H9 (cell line): ENCODE data around the gene TUBA8. TPM values are rescaled to one million over a fixed set of nuclear protein-coding genes. Genes with fewer than 3 reads are reported as not detected.
A peak's percentile ranks its signal among the peaks of the same experiment; 100 is the strongest.

ENCODE experiments used
- DNase-seq: peaks from one replicate; pipeline ENCODE4 v3.0.0-alpha.2; 2017
- H2AFZ ChIP-seq: one replicate; pipeline ENCODE4 v1.6.1; 2013; ENCODE audit warnings: mild to moderate bottlenecking, low read length, control low read depth, moderate library complexity
- H2AK5ac ChIP-seq: 2 replicates; pipeline ENCODE4 v1.6.1; 2013; ENCODE audit warnings: low read length, control low read depth, mixed read lengths; ENCODE audit not compliant: insufficient read length
- H2BK120ac ChIP-seq: one replicate; pipeline ENCODE4 v1.6.1; 2013; ENCODE audit warnings: low read depth, mild to moderate bottlenecking, low read length, control low read depth, inconsistent platforms; ENCODE audit not compliant: poor library complexity, severe bottlenecking
- H2BK12ac ChIP-seq: 2 replicates; pipeline ENCODE4 v1.6.1; 2013; ENCODE audit warnings: low read length, control low read depth, mixed read lengths, low read depth; ENCODE audit not compliant: insufficient read length
- H2BK15ac ChIP-seq: 2 replicates; pipeline ENCODE4 v1.6.1; 2013; ENCODE audit warnings: low read depth, low read length, control low read depth
- H2BK20ac ChIP-seq: one replicate; pipeline ENCODE4 v1.6.1; 2013; ENCODE audit warnings: low read depth, mild to moderate bottlenecking, low read length, control low read depth, inconsistent platforms; ENCODE audit not compliant: poor library complexity, severe bottlenecking
- H2BK5ac ChIP-seq: 2 replicates; pipeline ENCODE4 v1.6.1; 2013; ENCODE audit warnings: low read length, control low read depth, mixed read lengths; ENCODE audit not compliant: insufficient read length
- H3K14ac ChIP-seq: 2 replicates; pipeline ENCODE4 v1.6.1; 2013; ENCODE audit warnings: low read length, control low read depth; ENCODE audit not compliant: insufficient read depth
- H3K18ac ChIP-seq: 2 replicates; pipeline ENCODE4 v1.6.1; 2013; ENCODE audit warnings: low read depth, mild to moderate bottlenecking, mixed read lengths, low read length, control low read depth; ENCODE audit not compliant: insufficient read length
- H3K23ac ChIP-seq: 2 replicates; pipeline ENCODE4 v1.6.1; 2013; ENCODE audit warnings: low read length, control low read depth, mixed read lengths, low read depth; ENCODE audit not compliant: insufficient read length
- H3K23me2 ChIP-seq: 2 replicates; pipeline ENCODE4 v1.6.1; 2013; ENCODE audit warnings: low read depth, mild to moderate bottlenecking, mixed read lengths, low read length, control low read depth; ENCODE audit not compliant: insufficient read length, poor library complexity, severe bottlenecking
- H3K27ac ChIP-seq: 2 replicates; pipeline ENCODE4 v1.5.1; 2013; ENCODE audit warnings: low read length, control low read depth, mixed read lengths, low read depth; ENCODE audit not compliant: insufficient read length
- H3K27me3 ChIP-seq: 2 replicates; pipeline ENCODE4 v1.6.1; 2013; ENCODE audit warnings: low read length, control low read depth, inconsistent platforms; ENCODE audit not compliant: insufficient read depth
- H3K4ac ChIP-seq: 2 replicates; pipeline ENCODE4 v1.6.1; 2013; ENCODE audit warnings: low read depth, mild to moderate bottlenecking, control low read depth, inconsistent platforms, low read length, moderate library complexity
- H3K4me1 ChIP-seq: 2 replicates; pipeline ENCODE4 v1.6.1; 2013; ENCODE audit warnings: low read length, control low read depth, inconsistent platforms; ENCODE audit not compliant: insufficient read depth
- H3K4me2 ChIP-seq: 2 replicates; pipeline ENCODE4 v1.6.1; 2013; ENCODE audit warnings: low read length, control low read depth, mixed read lengths; ENCODE audit not compliant: insufficient read length, insufficient read depth
- H3K56ac ChIP-seq: 2 replicates; pipeline ENCODE4 v1.6.1; 2013; ENCODE audit warnings: low read depth, mild to moderate bottlenecking, mixed read lengths, low read length, control low read depth; ENCODE audit not compliant: insufficient read length
- H3K79me1 ChIP-seq: 2 replicates; pipeline ENCODE4 v1.6.1; 2013; ENCODE audit warnings: low read depth, mild to moderate bottlenecking, moderate library complexity, low read length, control low read depth, inconsistent platforms; ENCODE audit not compliant: insufficient read depth, poor library complexity, severe bottlenecking
- H3K79me2 ChIP-seq: 2 replicates; pipeline ENCODE4 v1.6.1; 2013; ENCODE audit warnings: low read length, control low read depth, inconsistent platforms; ENCODE audit not compliant: insufficient read depth
- H3K9ac ChIP-seq: 2 replicates; pipeline ENCODE4 v1.6.1; 2013; ENCODE audit warnings: low read length, control low read depth, mixed read lengths; ENCODE audit not compliant: insufficient read length; ENCODE audit errors: extremely low read depth
- H3K9me3 ChIP-seq: one replicate; pipeline ENCODE4 v1.6.1; 2013; ENCODE audit warnings: low read depth, low read length, inconsistent platforms; ENCODE audit not compliant: control insufficient read depth
- H3T11ph ChIP-seq: one replicate; pipeline ENCODE4 v1.6.1; 2013; ENCODE audit warnings: mild to moderate bottlenecking, low read length, control low read depth, inconsistent platforms
- H4K20me1 ChIP-seq: one replicate; pipeline ENCODE4 v1.6.1; 2013; ENCODE audit not compliant: control insufficient read depth, insufficient read length, insufficient read depth
- H4K5ac ChIP-seq: 2 replicates; pipeline ENCODE4 v1.6.1; 2013; ENCODE audit warnings: low read depth, mild to moderate bottlenecking, mixed read lengths, low read length, control low read depth; ENCODE audit not compliant: insufficient read length
- H4K8ac ChIP-seq: replicated peaks from 2 replicates; pipeline ENCODE4 v1.6.1; 2013; ENCODE audit warnings: low read length, control low read depth, mixed read lengths, low read depth; ENCODE audit not compliant: insufficient read length
- H4K91ac ChIP-seq: 2 replicates; pipeline ENCODE4 v1.6.1; 2013; ENCODE audit warnings: low read depth, mild to moderate bottlenecking, moderate library complexity, mixed read lengths, low read length, control low read depth; ENCODE audit not compliant: insufficient read length
- H3K27ac Mint-ChIP-seq, 3 experiments: 2 replicates in 2 of 3; 3 replicates in 1 of 3; pipeline ENCODE4 v1.8.0; 2020 to 2021; ENCODE audit warnings: mixed read lengths in 3 of 3, mild to moderate bottlenecking in 1 of 3, moderate library complexity in 1 of 3
- H3K27me3 Mint-ChIP-seq: 2 replicates; pipeline ENCODE4 v1.8.0; 2021; ENCODE audit warnings: low read depth, mild to moderate bottlenecking, moderate library complexity, mixed read lengths
- H3K36me3 Mint-ChIP-seq, 3 experiments: 2 replicates in 2 of 3; 3 replicates in 1 of 3; pipeline ENCODE4 v1.8.0; 2020 to 2021; ENCODE audit warnings: low read depth in 3 of 3, mixed read lengths in 3 of 3; ENCODE audit not compliant: insufficient read depth in 1 of 3
- H3K4me1 Mint-ChIP-seq, 2 experiments: 2 replicates each; pipeline ENCODE4 v1.8.0; 2020; ENCODE audit warnings: mixed read lengths in 2 of 2
- H3K4me3 Mint-ChIP-seq, 2 experiments: 2 replicates in 1 of 2; 3 replicates in 1 of 2; pipeline ENCODE4 v1.8.0; 2020 to 2021; ENCODE audit warnings: mild to moderate bottlenecking in 2 of 2, mixed read lengths in 2 of 2, moderate library complexity in 1 of 2
- H3K9me3 Mint-ChIP-seq, 2 experiments: 2 replicates in 1 of 2; 3 replicates in 1 of 2; pipeline ENCODE4 v1.8.0; 2020; ENCODE audit warnings: mild to moderate bottlenecking in 2 of 2, mixed read lengths in 2 of 2, moderate library complexity in 1 of 2
- CTCF ChIP-seq: fragments of 200-600 bp; sonication (generic); conservative IDR thresholded peaks from 3 replicates; pipeline ENCODE4 v1.8.0; 2021; ENCODE audit warnings: antibody characterized with exemption, mild to moderate bottlenecking
- WGBS: extraction: QIAGEN DNeasy Blood & Tissue Kit; methylation state at CpG from one replicate; pipeline ENCODE4 v1.1.7; 2013; ENCODE audit warnings: missing lambda C conversion rate, low lambda C conversion rate, mixed read lengths; ENCODE audit not compliant: insufficient read length; ENCODE audit errors: extremely low coverage; 5-methylcytosine and 5-hydroxymethylcytosine counted together
- total RNA-seq: library from RNA; stranded (reverse); gene quantifications from 2 replicates; pipeline ENCODE4 v1.2.1, GENCODE V29; 2021

Gene TUBA8
- total RNA-seq, 1 experiment from 2014 or later, result 2.0 TPM

- H3K36me3 Mint-ChIP-seq, result peaks cover 0 to 5% (median 2%) of the 10 kb centered on the region in 3 experiments; a peak in 5 of 7 replicates
- H4K20me1 ChIP-seq, result no peaks in the 10 kb centered on the region
- no peak overlapping the region for H3K14ac ChIP-seq
- no peak overlapping the region for H4K8ac ChIP-seq
- peaks cover 3% of the 10 kb centered on the region for H3K27me3 Mint-ChIP-seq
- H3K79me2 ChIP-seq, result no peaks in the 10 kb centered on the region
- H3K56ac ChIP-seq, result no peak overlapping the region
- H3K4me1 Mint-ChIP-seq, result peaks cover 3 to 11% of the 10 kb centered on the region in 2 experiments; a peak in 3 of 4 replicates
- H2BK15ac ChIP-seq, result no peak overlapping the region
- no peak overlapping the region for H2AFZ ChIP-seq
- H4K5ac ChIP-seq, result no peak overlapping the region
- H2AK5ac ChIP-seq, result no peak overlapping the region
- no peaks in the 10 kb centered on the region for H3K9me3 ChIP-seq
- H3K27me3 ChIP-seq, result no peaks in the 10 kb centered on the region
- no peak overlapping the region for H3K4me3 Mint-ChIP-seq
- no peak overlapping the region for H2BK12ac ChIP-seq
- DNase-seq, result no peak
- WGBS, result no CpG with 5 or more reads among the region's 8 CpGs
- no peaks in the 10 kb centered on the region for H3K79me1 ChIP-seq
- no peak overlapping the region for H3K4me2 ChIP-seq
- H3K9me3 Mint-ChIP-seq, result no peaks in the 10 kb centered on the region
- H3K23me2 ChIP-seq, result no peaks in the 10 kb centered on the region
- H2BK120ac ChIP-seq, result no peak overlapping the region
- H4K91ac ChIP-seq, result no peak overlapping the region
- H3T11ph ChIP-seq, result no peak overlapping the region
- H3K4me1 ChIP-seq, result peaks cover 5% of the 10 kb centered on the region; the same call in 1 of the 2 replicates
- 0 out of 7 replicates have a peak overlapping the region, but pooled peaks of 1 of the 3 experiments have one; percentile 52 for H3K27ac Mint-ChIP-seq
- H3K9ac ChIP-seq, result no peak overlapping the region
- no peak overlapping the region for H3K23ac ChIP-seq
- no peak overlapping the region for H3K18ac ChIP-seq
- H3K4ac ChIP-seq, result no peak overlapping the region
- no peak overlapping the region for H2BK5ac ChIP-seq
- no peak overlapping the region for H2BK20ac ChIP-seq
- no peak for TF ChIP-seq CTCF
- no peak overlapping the region for H3K27ac ChIP-seq
These were observed 19.4 kb downstream of the TUBA8 start for GRCh38 chr22:18130018-18130417.
